HL-60 (cell line): ENCODE data around the gene ABHD15.

Source experiments
- DNase-seq, 2 experiments: peaks; one replicate each; pipeline ENCODE4 v3.0.0-alpha.2; 2010 to 2020; ENCODE audit warnings: low read depth in 1 of 2, low spot score in 1 of 2
- H3K27ac ChIP-seq: fragments of 250-450 bp; sonication (Bioruptor Pico); replicated peaks from 2 replicates; pipeline ENCODE4 v1.5.1; 2020; ENCODE audit warnings: mild to moderate bottlenecking, moderate library complexity
- H3K27me3 ChIP-seq: fragments of 250-450 bp; sonication (Bioruptor Pico); 2 replicates; pipeline ENCODE4 v1.5.1; 2021; ENCODE audit warnings: mild to moderate bottlenecking, moderate library complexity; ENCODE audit not compliant: insufficient read depth, poor library complexity, severe bottlenecking
- H3K4me3 ChIP-seq: replicated peaks from 2 replicates; pipeline ENCODE4 v1.5.1; 2011; ENCODE audit warnings: mild to moderate bottlenecking, control low read depth, low read length; ENCODE audit not compliant: insufficient read depth
- GABPA ChIP-seq: IDR thresholded peaks from 2 replicates; pipeline ENCODE4 v1.6.1; 2012; ENCODE audit warnings: low read depth
- POLR2AphosphoS5 ChIP-seq: IDR thresholded peaks from 2 replicates; pipeline ENCODE4 v1.6.1; 2012; ENCODE audit warnings: low read depth
- REST ChIP-seq: IDR thresholded peaks from 2 replicates; pipeline ENCODE4 v1.6.1; 2012; ENCODE audit warnings: low read depth; ENCODE audit not compliant: insufficient replicate concordance
- SPI1 ChIP-seq: IDR thresholded peaks from 2 replicates; pipeline ENCODE4 v1.6.1; 2012; ENCODE audit warnings: low read depth, mild to moderate bottlenecking, borderline replicate concordance
- TF ChIP-seq, protein P1 (sequence below): IDR thresholded peaks from one replicate; pipeline ENCODE4 v1.5.1; 2011; ENCODE audit warnings: low read length, control low read depth, inconsistent platforms; ENCODE audit not compliant: insufficient read depth

ABHD15 gene

GRCh38 chr17:29584452-29585079 lies 17.7 kb upstream of the ABHD15 start:
- Histone ChIP-seq H3K27me3 (no peaks in the 10 kb centered on the region), H3K27ac (no peak overlapping the region), H3K4me3 (no peak overlapping the region)
- no peak for DNase-seq
- TF ChIP-seq SPI1, result no peak
- TF ChIP-seq, protein P1, sequence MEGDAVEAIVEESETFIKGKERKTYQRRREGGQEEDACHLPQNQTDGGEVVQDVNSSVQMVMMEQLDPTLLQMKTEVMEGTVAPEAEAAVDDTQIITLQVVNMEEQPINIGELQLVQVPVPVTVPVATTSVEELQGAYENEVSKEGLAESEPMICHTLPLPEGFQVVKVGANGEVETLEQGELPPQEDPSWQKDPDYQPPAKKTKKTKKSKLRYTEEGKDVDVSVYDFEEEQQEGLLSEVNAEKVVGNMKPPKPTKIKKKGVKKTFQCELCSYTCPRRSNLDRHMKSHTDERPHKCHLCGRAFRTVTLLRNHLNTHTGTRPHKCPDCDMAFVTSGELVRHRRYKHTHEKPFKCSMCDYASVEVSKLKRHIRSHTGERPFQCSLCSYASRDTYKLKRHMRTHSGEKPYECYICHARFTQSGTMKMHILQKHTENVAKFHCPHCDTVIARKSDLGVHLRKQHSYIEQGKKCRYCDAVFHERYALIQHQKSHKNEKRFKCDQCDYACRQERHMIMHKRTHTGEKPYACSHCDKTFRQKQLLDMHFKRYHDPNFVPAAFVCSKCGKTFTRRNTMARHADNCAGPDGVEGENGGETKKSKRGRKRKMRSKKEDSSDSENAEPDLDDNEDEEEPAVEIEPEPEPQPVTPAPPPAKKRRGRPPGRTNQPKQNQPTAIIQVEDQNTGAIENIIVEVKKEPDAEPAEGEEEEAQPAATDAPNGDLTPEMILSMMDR, result no peak

DNA sequence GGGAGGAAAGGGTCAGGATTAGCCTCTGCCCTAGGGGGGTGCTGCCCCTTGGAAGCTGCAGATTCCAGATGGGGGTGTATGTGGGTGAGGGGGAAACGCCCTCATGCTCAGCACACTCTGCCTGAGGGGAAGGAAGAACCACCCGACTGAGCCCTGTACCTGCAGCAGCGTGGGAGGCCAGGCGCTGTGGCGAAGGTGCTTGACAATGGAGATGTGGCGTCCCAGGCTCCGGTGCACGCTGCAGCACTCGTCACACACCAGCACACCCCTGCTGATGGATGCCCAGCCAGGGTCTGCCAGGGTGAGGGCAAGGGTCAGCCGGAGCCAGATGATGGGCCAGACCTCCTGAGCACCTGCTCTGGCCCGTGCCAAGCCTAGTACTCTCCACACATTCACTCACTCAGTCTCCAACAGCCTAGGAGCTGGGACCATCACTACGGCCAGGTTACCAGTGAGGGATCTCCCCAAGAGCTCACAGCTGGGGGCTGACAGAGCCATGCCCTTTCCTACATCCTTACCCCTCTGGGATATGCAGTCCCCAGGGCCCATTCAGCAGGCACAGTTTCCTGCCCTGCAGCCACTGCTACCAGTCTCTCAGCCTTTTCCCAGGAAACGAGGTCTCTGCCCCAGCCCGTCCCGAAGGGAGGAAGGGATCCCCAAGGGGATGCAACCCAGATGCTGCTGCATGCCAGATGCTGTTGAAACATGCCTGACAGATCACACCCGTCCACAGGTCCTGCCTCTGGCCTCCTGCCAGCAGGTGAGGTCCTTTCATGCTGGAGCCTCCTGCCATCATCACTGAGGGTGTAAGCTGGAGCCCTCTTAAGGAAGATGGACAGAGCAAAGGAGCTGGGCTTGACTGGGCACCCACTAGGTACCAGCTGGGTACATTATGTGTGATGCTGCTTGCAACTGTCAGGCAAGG lies 16.7 kb upstream of the ABHD15 start:
- H3K27ac ChIP-seq, result no peak overlapping the region
- no peak for DNase-seq
- TF ChIP-seq, protein P1, result no peak
- TF ChIP-seq REST (no peak), SPI1 (no peak), GABPA (no peak), POLR2AphosphoS5 (no peak)

DNA sequence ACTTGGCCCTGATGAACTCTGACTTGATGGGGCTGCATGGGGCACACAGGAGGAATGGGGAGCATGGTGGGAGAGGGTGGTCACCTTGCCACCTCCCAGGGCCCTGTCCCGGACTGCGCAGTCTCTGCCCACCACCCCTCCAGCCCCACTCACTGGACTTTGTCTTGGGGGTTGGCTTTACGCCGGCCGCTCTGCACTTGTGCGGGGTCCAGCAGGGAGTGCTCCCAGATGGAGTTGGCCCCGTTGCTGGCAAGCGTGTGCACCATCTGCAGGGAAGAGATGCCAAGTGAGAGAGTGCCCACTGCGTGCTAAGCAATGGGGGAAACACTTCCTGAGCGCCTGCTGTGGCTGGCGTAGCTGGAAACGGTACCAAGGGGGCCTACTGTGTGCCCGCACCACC lies 15.9 kb upstream of the ABHD15 start:
- H3K4me3 ChIP-seq, result no peak overlapping the region
- no peak for DNase-seq
- no peak for TF ChIP-seq REST
- TF ChIP-seq, protein P1, result no peak
- TF ChIP-seq SPI1, result no peak
- TF ChIP-seq GABPA, result no peak
- no peak for TF ChIP-seq POLR2AphosphoS5
- H3K27me3 ChIP-seq, result no peaks in the 10 kb centered on the region
- no peak overlapping the region for H3K27ac ChIP-seq

More for the DNA sequence above, 16.7 kb upstream of the ABHD15 start:
- Histone ChIP-seq H3K27me3 (no peaks in the 10 kb centered on the region), H3K4me3 (no peak overlapping the region)
